GM23338 (cell line): ENCODE measurements around the gene OR2L5.

Experiments
- POLR2AphosphoS5 ChIP-seq: IDR thresholded peaks from 2 replicates; pipeline ENCODE4 v1.6.1; 2016; ENCODE audit warnings: antibody characterized with exemption, low read depth
- TF ChIP-seq, protein P1 (sequence below), 2 experiments: fragments of 200-600 bp in 1 of 2; sonication (generic) in 1 of 2; conservative IDR thresholded peaks; 2 replicates each; pipeline versions ENCODE4 v1.5.1 to v1.6.1; 2016 to 2017; ENCODE audit warnings: antibody characterized with exemption in 2 of 2, low read depth in 2 of 2, mild to moderate bottlenecking in 2 of 2, moderate library complexity in 1 of 2

DNA sequence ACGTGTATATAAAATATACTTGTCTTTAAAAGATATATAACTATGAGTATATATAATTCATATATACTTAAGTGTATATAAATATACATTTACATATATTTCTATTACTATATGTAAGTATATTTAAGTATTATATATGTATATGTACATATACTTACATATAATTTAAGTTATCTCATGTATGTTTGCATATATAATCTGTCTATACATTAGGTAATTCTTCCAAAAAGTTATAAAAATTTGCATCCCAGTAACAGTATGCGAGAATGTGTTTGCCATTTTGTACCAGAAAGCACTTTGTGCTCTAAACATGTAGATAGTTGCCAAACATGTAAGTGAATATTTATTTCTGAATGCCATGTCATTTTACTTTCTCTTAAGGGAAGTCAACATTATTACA, 48.5 kb upstream of the OR2L5 start, which contains the start of gene OR2AK2:
- TF ChIP-seq POLR2AphosphoS5, result no peak
- TF ChIP-seq, protein P1, sequence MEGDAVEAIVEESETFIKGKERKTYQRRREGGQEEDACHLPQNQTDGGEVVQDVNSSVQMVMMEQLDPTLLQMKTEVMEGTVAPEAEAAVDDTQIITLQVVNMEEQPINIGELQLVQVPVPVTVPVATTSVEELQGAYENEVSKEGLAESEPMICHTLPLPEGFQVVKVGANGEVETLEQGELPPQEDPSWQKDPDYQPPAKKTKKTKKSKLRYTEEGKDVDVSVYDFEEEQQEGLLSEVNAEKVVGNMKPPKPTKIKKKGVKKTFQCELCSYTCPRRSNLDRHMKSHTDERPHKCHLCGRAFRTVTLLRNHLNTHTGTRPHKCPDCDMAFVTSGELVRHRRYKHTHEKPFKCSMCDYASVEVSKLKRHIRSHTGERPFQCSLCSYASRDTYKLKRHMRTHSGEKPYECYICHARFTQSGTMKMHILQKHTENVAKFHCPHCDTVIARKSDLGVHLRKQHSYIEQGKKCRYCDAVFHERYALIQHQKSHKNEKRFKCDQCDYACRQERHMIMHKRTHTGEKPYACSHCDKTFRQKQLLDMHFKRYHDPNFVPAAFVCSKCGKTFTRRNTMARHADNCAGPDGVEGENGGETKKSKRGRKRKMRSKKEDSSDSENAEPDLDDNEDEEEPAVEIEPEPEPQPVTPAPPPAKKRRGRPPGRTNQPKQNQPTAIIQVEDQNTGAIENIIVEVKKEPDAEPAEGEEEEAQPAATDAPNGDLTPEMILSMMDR (conservative IDR thresholded peaks at IDR 0.05; ENCODE audit: low read depth in 2 of 2), result no peak
